ENCODE results near the gene AK2. TPM values are rescaled to one million over a fixed set of nuclear protein-coding genes. Genes with fewer than 3 reads are reported as not detected.
A peak's percentile ranks its signal among the peaks of the same experiment; 100 is the strongest.

Gene AK2
- total RNA-seq, 1 experiment from 2014 or later: 159 TPM

DNA sequence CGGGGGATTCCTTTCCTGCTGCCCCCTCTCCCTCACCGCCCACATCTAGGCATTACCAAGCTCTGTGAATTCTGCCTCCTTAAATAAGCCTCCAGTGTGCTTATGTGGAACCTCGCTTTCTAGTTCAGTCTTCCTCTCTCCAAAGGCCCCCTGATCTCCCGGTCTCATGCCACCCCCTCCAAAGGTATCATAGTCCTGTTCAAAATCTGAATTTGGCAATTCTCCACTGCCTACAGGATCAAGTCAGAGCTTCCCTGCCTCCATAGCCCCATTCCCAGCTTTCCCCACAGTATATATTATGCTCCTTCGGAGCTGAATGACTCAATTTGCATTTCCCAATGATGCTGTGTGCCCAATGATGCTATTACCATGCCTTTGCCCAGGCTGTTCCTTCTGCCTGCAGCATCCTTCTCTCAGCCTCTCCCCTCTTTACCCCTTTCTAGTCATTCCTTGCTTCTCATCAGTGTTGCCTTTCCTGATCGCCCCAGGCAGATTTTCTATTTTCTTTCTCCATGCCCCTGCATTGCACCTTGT, 46.0 kb upstream of the AK2 start:
- Mint-ChIP-seq H3K4me3 (peak overlapping the region; percentile 49 to 66; a peak in 2 of 5 replicates), H3K9me3 (no peaks in the 10 kb centered on the region), H3K4me1 (peaks cover 18 to 20% of the 10 kb centered on the region in 2 experiments), H3K27ac (no peak overlapping the region), H3K36me3 (ENCODE audit: insufficient read depth in 1 of 3, low read depth in 3 of 3) (no peaks in the 10 kb centered on the region; a peak in 2 of 7 replicates), H3K27me3 (ENCODE audit: low read depth) (peaks cover 65% of the 10 kb centered on the region)
- H4K91ac ChIP-seq (ENCODE audit: insufficient read length, low read depth, low read length): no peak overlapping the region
- no peak overlapping the region for H3K56ac ChIP-seq (ENCODE audit: insufficient read length, low read depth, low read length)
- no peaks in the 10 kb centered on the region for H3K9me3 ChIP-seq (ENCODE audit: control insufficient read depth, low read depth, low read length)
- no peak overlapping the region for H2AK5ac ChIP-seq (ENCODE audit: insufficient read length, low read length)
- no peak overlapping the region for H2BK15ac ChIP-seq (ENCODE audit: low read depth, low read length)
- no peak overlapping the region for H2AFZ ChIP-seq (ENCODE audit: low read length)
- H3K14ac ChIP-seq (ENCODE audit: insufficient read depth, low read length): no peak overlapping the region
- H3K79me1 ChIP-seq (ENCODE audit: insufficient read depth, low read depth, low read length, poor library complexity, severe bottlenecking): no peaks in the 10 kb centered on the region
- no peak for TF ChIP-seq CTCF (conservative IDR thresholded peaks at IDR 0.05)
- H3T11ph ChIP-seq (ENCODE audit: low read length): no peak overlapping the region
- H2BK120ac ChIP-seq (ENCODE audit: low read depth, low read length, poor library complexity, severe bottlenecking): no peak overlapping the region
- H4K20me1 ChIP-seq (ENCODE audit: control insufficient read depth, insufficient read depth, insufficient read length): no peaks in the 10 kb centered on the region
- H3K4me2 ChIP-seq (ENCODE audit: insufficient read depth, insufficient read length, low read length): no peak overlapping the region
- H4K5ac ChIP-seq (ENCODE audit: insufficient read length, low read depth, low read length): no peak overlapping the region
- H3K4ac ChIP-seq (ENCODE audit: low read depth, low read length): no peak overlapping the region
- no peak overlapping the region for H2BK12ac ChIP-seq (ENCODE audit: insufficient read length, low read depth, low read length)
- no peak for DNase-seq
- H3K18ac ChIP-seq (ENCODE audit: insufficient read length, low read depth, low read length): no peak overlapping the region
- 0 out of 2 replicates have a peak, but pooled peaks cover 2% of the 10 kb centered on the region for H3K4me1 ChIP-seq (ENCODE audit: insufficient read depth, low read length)
- peaks cover 9% of the 10 kb centered on the region for H3K23me2 ChIP-seq (ENCODE audit: insufficient read length, low read depth, low read length, poor library complexity, severe bottlenecking)
- no peak overlapping the region for H3K23ac ChIP-seq (ENCODE audit: insufficient read length, low read depth, low read length)
- no peak overlapping the region for H3K9ac ChIP-seq (ENCODE audit: extremely low read depth, insufficient read length, low read length)
- H3K79me2 ChIP-seq (ENCODE audit: insufficient read depth, low read length): no peaks in the 10 kb centered on the region
- peaks cover 27% of the 10 kb centered on the region for H3K27me3 ChIP-seq (ENCODE audit: insufficient read depth, low read length)
- no peak overlapping the region for H2BK5ac ChIP-seq (ENCODE audit: insufficient read length, low read length)
- H4K8ac ChIP-seq (replicated peaks; ENCODE audit: insufficient read length, low read depth, low read length): no peak overlapping the region
- no CpG with 5 or more reads among the region's 6 CpGs for WGBS (ENCODE audit: extremely low coverage, insufficient read length, low lambda C conversion rate)
- no peak overlapping the region for H3K27ac ChIP-seq (ENCODE audit: insufficient read length, low read depth, low read length)
- H2BK20ac ChIP-seq (ENCODE audit: low read depth, low read length, poor library complexity, severe bottlenecking): no peak overlapping the region
